Measurements from ENCODE around the gene TBCEL. TPM values are rescaled to one million over a fixed set of nuclear protein-coding genes. Genes with fewer than 3 reads are reported as not detected.

TBCEL gene
- total and polyA plus RNA-seq, 3 donors from 2014 or later: 38.2 to 42.9 (median 42.7) TPM

DNA sequence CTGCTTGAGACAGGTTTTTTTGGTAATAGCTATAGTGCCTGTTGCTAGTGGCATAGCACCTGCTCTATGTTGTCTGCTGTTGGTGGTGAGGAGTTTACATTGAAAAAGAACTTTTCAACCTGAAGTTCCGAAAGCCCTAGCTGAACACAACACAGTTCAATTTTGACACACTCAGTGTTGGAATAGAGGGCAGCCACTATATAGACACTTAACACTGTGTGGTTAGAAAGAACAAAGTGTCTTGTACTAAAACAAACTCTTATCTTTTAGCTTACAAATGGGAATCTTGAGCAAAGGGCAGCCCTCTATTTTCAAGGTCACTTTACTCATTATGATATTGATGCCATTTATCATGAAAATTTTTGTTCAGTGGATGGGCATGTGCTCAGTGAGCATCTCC, 18.4 kb downstream of the TBCEL start:
- 44 to 81% methylated on average over 1 of the region's 1 CpG for WGBS, 2 donors
- no peaks in the 10 kb centered on the region for H3K9me3 ChIP-seq
- TF ChIP-seq, protein P1, sequence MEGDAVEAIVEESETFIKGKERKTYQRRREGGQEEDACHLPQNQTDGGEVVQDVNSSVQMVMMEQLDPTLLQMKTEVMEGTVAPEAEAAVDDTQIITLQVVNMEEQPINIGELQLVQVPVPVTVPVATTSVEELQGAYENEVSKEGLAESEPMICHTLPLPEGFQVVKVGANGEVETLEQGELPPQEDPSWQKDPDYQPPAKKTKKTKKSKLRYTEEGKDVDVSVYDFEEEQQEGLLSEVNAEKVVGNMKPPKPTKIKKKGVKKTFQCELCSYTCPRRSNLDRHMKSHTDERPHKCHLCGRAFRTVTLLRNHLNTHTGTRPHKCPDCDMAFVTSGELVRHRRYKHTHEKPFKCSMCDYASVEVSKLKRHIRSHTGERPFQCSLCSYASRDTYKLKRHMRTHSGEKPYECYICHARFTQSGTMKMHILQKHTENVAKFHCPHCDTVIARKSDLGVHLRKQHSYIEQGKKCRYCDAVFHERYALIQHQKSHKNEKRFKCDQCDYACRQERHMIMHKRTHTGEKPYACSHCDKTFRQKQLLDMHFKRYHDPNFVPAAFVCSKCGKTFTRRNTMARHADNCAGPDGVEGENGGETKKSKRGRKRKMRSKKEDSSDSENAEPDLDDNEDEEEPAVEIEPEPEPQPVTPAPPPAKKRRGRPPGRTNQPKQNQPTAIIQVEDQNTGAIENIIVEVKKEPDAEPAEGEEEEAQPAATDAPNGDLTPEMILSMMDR (IDR thresholded peaks at IDR 0.05): no peak
- no peak for TF ChIP-seq POLR2A (IDR thresholded peaks at IDR 0.05)
- no peak overlapping the region for H3K4me3 ChIP-seq
- intact Hi-C loops (cut with DNase I; ENCODE audit: low total_unique reads): no loop called here
- H3K27ac ChIP-seq: no peak overlapping the region
- H3K36me3 ChIP-seq (ENCODE audit: low read depth, missing control alignments): no peaks in the 10 kb centered on the region
- H3K4me1 ChIP-seq: peaks cover 12% of the 10 kb centered on the region
- DNase-seq: no peak
- H3K27me3 ChIP-seq: no peaks in the 10 kb centered on the region

DNA sequence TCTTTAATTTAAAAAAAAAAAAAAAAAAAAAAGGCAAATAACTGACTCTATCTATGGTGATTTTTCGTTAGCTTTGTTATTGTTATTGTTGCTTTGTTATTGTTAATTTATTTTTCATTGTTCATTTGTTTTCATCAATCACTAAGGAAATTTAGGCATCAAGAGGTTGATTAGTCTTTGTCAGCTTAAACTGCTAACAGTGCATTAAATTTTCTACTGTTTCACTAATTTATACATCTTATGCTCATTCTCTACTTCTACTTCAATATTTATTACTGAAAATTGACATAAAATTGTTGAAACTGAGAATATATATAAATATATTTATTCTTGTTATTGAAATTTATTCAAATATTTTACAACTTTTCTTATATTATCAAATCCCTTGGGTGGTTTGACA, 24.0 kb downstream of the TBCEL start:
- no peaks in the 10 kb centered on the region for H3K9me3 ChIP-seq
- H3K4me1 ChIP-seq: no peaks in the 10 kb centered on the region
- H3K27ac ChIP-seq: no peak overlapping the region
- no peak for DNase-seq
- no peaks in the 10 kb centered on the region for H3K36me3 ChIP-seq (ENCODE audit: low read depth, missing control alignments)
- no peaks in the 10 kb centered on the region for H3K27me3 ChIP-seq
- TF ChIP-seq POLR2A (IDR thresholded peaks at IDR 0.05): no peak
- TF ChIP-seq, protein P1 (IDR thresholded peaks at IDR 0.05): no peak
- intact Hi-C loops (cut with DNase I; ENCODE audit: low total_unique reads): no loop called here
- H3K4me3 ChIP-seq: no peak overlapping the region
- 89 to 91% methylated on average over 1 of the region's 1 CpG for WGBS, 2 donors

GRCh38 chr11:121048464-121049233, 24.7 kb downstream of the TBCEL start:
- no peaks in the 10 kb centered on the region for H3K9me3 ChIP-seq
- intact Hi-C loops (cut with DNase I; ENCODE audit: low total_unique reads): no loop called here
- no peak overlapping the region for H3K27ac ChIP-seq
- no peaks in the 10 kb centered on the region for H3K27me3 ChIP-seq
- WGBS, 2 donors: 96 to 98% methylated on average over 3 of the region's 3 CpGs
- H3K4me3 ChIP-seq: no peak overlapping the region
- H3K4me1 ChIP-seq: no peaks in the 10 kb centered on the region
- TF ChIP-seq, protein P1 (IDR thresholded peaks at IDR 0.05): no peak
- TF ChIP-seq POLR2A (IDR thresholded peaks at IDR 0.05): no peak
- no peak for DNase-seq
- H3K36me3 ChIP-seq (ENCODE audit: low read depth, missing control alignments): no peaks in the 10 kb centered on the region

DNA sequence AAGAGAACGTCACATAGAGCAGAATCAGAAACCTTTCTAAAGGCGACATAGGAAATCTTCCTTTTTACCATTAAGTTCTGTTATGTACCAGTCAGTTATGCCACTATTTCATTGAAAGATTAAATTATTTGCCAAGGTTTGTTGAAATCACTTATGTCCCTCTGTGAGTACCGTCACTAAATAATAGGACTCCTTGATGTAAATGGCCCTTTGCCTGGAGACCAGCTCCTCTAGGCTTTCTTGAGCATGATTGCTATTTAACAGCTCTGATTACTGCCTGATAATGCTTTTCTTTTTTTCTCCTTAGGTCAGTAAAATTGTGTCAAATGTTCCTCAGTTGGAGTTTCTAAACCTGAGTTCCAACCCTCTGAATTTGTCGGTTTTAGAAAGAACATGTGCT, 29.3 kb downstream of the TBCEL start:
- intact Hi-C loops (cut with DNase I; ENCODE audit: low total_unique reads): no loop called here
- no peaks in the 10 kb centered on the region for H3K9me3 ChIP-seq
- H3K4me3 ChIP-seq: no peak overlapping the region
- H3K4me1 ChIP-seq: no peaks in the 10 kb centered on the region
- 94 to 96% methylated on average over 4 of the region's 4 CpGs for WGBS, 2 donors
- H3K36me3 ChIP-seq (ENCODE audit: low read depth, missing control alignments): no peaks in the 10 kb centered on the region
- no peak overlapping the region for H3K27ac ChIP-seq
- DNase-seq: no peak
- H3K27me3 ChIP-seq: no peaks in the 10 kb centered on the region
- TF ChIP-seq, protein P1 (IDR thresholded peaks at IDR 0.05): no peak
- TF ChIP-seq POLR2A (IDR thresholded peaks at IDR 0.05): no peak

- H3K4me3 ChIP-seq: no peak overlapping the region
- DNase-seq: no peak
- no peaks in the 10 kb centered on the region for H3K27me3 ChIP-seq
- H3K9me3 ChIP-seq: no peaks in the 10 kb centered on the region
- H3K36me3 ChIP-seq (ENCODE audit: low read depth, missing control alignments): no peaks in the 10 kb centered on the region
- intact Hi-C loops (cut with DNase I; ENCODE audit: low total_unique reads): no loop called here
- no peaks in the 10 kb centered on the region for H3K4me1 ChIP-seq
- WGBS, 2 donors: 90 to 96% methylated on average over 2 of the region's 2 CpGs
- TF ChIP-seq POLR2A (IDR thresholded peaks at IDR 0.05): no peak
- TF ChIP-seq, protein P1 (IDR thresholded peaks at IDR 0.05): no peak
- no peak overlapping the region for H3K27ac ChIP-seq
Observed at GRCh38 chr11:121054266-121054665, 30.4 kb downstream of the TBCEL start.
